Activated naive CD8-positive, alpha-beta T cell treated with anti-CD3 and anti-CD28 coated beads, Interleukin-2, amount 50 U/mL, for 16 hours (primary cell): Measurements from ENCODE around the gene HBP1.
"Not testable (repeated sequence)": the region's sequence is repeated elsewhere in the genome, so short reads cannot be mapped to it uniquely, and the experiment has no call there.

Experiments used
- DNase-seq: peaks from one replicate; pipeline ENCODE4 v3.0.0-alpha.2; 2020; ENCODE audit warnings: low read depth, low spot score

The HBP1 gene

GRCh38 chr7:107224374-107225223, 55.8 kb downstream of the HBP1 start:
- DNase-seq = no peak

GRCh38 chr7:107228291-107228690, 59.5 kb downstream of the HBP1 start:
- DNase-seq = no peak

GRCh38 chr7:107230334-107230733, 61.5 kb downstream of the HBP1 start:
- DNase-seq = no peak

GRCh38 chr7:107232568-107233090, 63.8 kb downstream of the HBP1 start:
- no peak for DNase-seq

GRCh38 chr7:107233174-107233573, 64.4 kb downstream of the HBP1 start:
- no peak for DNase-seq

GRCh38 chr7:107233981-107234380, 65.2 kb downstream of the HBP1 start:
- no peak for DNase-seq

GRCh38 chr7:107234436-107234835, 65.6 kb downstream of the HBP1 start:
- DNase-seq = no peak

GRCh38 chr7:107236862-107237261, 68.1 kb downstream of the HBP1 start:
- DNase-seq = no peak

- no peak for DNase-seq
Observed at GRCh38 chr7:107237451-107237850, 68.6 kb downstream of the HBP1 start.

- DNase-seq = no peak
Observed at GRCh38 chr7:107242267-107242666, 73.5 kb downstream of the HBP1 start.

- no peak for DNase-seq
Observed at GRCh38 chr7:107244613-107245012, 75.8 kb downstream of the HBP1 start.

- DNase-seq = not testable (repeated sequence)
Observed at GRCh38 chr7:107246836-107247235, 78.0 kb downstream of the HBP1 start.

- DNase-seq = no peak
Observed at GRCh38 chr7:107248551-107249316, 79.9 kb downstream of the HBP1 start.

- DNase-seq = no peak
Observed at GRCh38 chr7:107251963-107252362, 83.2 kb downstream of the HBP1 start.
